ENCODE data around the gene NTNG2.
"Not testable (repeated sequence)": the region's sequence is repeated elsewhere in the genome, so short reads cannot be mapped to it uniquely, and the experiment has no call there.

The NTNG2 gene

GRCh38 chr9:132127888-132128534 lies 33.8 kb upstream of the NTNG2 start:
- no peak for TF ChIP-seq Cebpa-rat (IDR thresholded peaks at IDR 0.05)
- no peaks in the 10 kb centered on the region for H4K20me1 ChIP-seq
- no peaks in the 10 kb centered on the region for H3K9me3 ChIP-seq
- peaks cover 14% of the 10 kb centered on the region for H3K4me1 ChIP-seq
- no peak overlapping the region for H3K9ac ChIP-seq
- H3K36me3 ChIP-seq: no peaks in the 10 kb centered on the region
- no peak overlapping the region for H3K27ac ChIP-seq
- no peak overlapping the region for H3K4me3 ChIP-seq
- H3K4me2 ChIP-seq: peak overlapping the region; percentile 37
- H3K27me3 ChIP-seq: peaks cover 6% of the 10 kb centered on the region; the same call in 1 of the 2 replicates

GRCh38 chr9:132129535-132129934 lies 32.3 kb upstream of the NTNG2 start:
- Histone ChIP-seq H3K4me3 (no peak overlapping the region), H3K36me3 (no peaks in the 10 kb centered on the region), H3K4me1 (peaks cover 14% of the 10 kb centered on the region), H4K20me1 (no peaks in the 10 kb centered on the region), H3K27me3 (peaks cover 3% of the 10 kb centered on the region; the same call in 1 of the 2 replicates), H3K9me3 (no peaks in the 10 kb centered on the region), H3K9ac (no peak overlapping the region), H3K4me2 (no peak overlapping the region), H3K27ac (no peak overlapping the region)
- no peak for TF ChIP-seq Cebpa-rat (IDR thresholded peaks at IDR 0.05)

- not testable (repeated sequence) for H3K4me2 ChIP-seq, H3K9ac ChIP-seq, H3K4me1 ChIP-seq, H3K4me3 ChIP-seq, H3K27ac ChIP-seq, H4K20me1 ChIP-seq, H3K36me3 ChIP-seq, H3K9me3 ChIP-seq, H3K27me3 ChIP-seq
Measured at GRCh38 chr9:132134085-132134484, 27.8 kb upstream of the NTNG2 start.

GRCh38 chr9:132135456-132135855 lies 26.4 kb upstream of the NTNG2 start:
- H3K27me3 ChIP-seq: no peaks in the 10 kb centered on the region
- H3K36me3 ChIP-seq: no peaks in the 10 kb centered on the region
- H3K9ac ChIP-seq: no peak overlapping the region
- no peaks in the 10 kb centered on the region for H4K20me1 ChIP-seq
- H3K9me3 ChIP-seq: no peaks in the 10 kb centered on the region
- H3K4me2 ChIP-seq: no peak overlapping the region
- no peak overlapping the region for H3K27ac ChIP-seq
- TF ChIP-seq Cebpa-rat (IDR thresholded peaks at IDR 0.05): no peak
- H3K4me3 ChIP-seq: no peak overlapping the region
- peaks cover 7% of the 10 kb centered on the region for H3K4me1 ChIP-seq

GRCh38 chr9:132136151-132136780 lies 25.6 kb upstream of the NTNG2 start:
- peaks cover 15% of the 10 kb centered on the region for H3K4me1 ChIP-seq
- H3K9me3 ChIP-seq: no peaks in the 10 kb centered on the region
- H3K27me3 ChIP-seq: no peaks in the 10 kb centered on the region
- TF ChIP-seq Cebpa-rat (IDR thresholded peaks at IDR 0.05): no peak
- no peak overlapping the region for H3K4me2 ChIP-seq
- H3K27ac ChIP-seq: no peak overlapping the region
- no peaks in the 10 kb centered on the region for H3K36me3 ChIP-seq
- no peak overlapping the region for H3K9ac ChIP-seq
- H3K4me3 ChIP-seq: no peak overlapping the region
- H4K20me1 ChIP-seq: no peaks in the 10 kb centered on the region

GRCh38 chr9:132141344-132141947 lies 20.4 kb upstream of the NTNG2 start:
- Histone ChIP-seq H3K27me3 (no peaks in the 10 kb centered on the region), H4K20me1 (no peaks in the 10 kb centered on the region), H3K36me3 (no peaks in the 10 kb centered on the region), H3K4me2 (peak overlapping the region; percentile 73), H3K9ac (no peak overlapping the region), H3K4me1 (peaks cover 24% of the 10 kb centered on the region), H3K27ac (no peak overlapping the region), H3K9me3 (no peaks in the 10 kb centered on the region), H3K4me3 (peak overlapping the region; percentile 53)
- no peak for TF ChIP-seq Cebpa-rat (IDR thresholded peaks at IDR 0.05)

- Histone ChIP-seq H4K20me1 (no peaks in the 10 kb centered on the region), H3K9me3 (no peaks in the 10 kb centered on the region), H3K9ac (no peak overlapping the region), H3K4me1 (peaks cover 26% of the 10 kb centered on the region), H3K27me3 (no peaks in the 10 kb centered on the region), H3K4me2 (peak overlapping the region; percentile 73), H3K36me3 (no peaks in the 10 kb centered on the region), H3K27ac (no peak overlapping the region), H3K4me3 (peak overlapping the region; percentile 53)
- peak; percentile 58; the same call in 1 of the 2 replicates for TF ChIP-seq Cebpa-rat (IDR thresholded peaks at IDR 0.05)
Measured at GRCh38 chr9:132141948-132142594, 19.8 kb upstream of the NTNG2 start.

- H3K27ac ChIP-seq: no peak overlapping the region
- no peaks in the 10 kb centered on the region for H4K20me1 ChIP-seq
- no peaks in the 10 kb centered on the region for H3K27me3 ChIP-seq
- H3K9ac ChIP-seq: no peak overlapping the region
- no peaks in the 10 kb centered on the region for H3K36me3 ChIP-seq
- peaks cover 32% of the 10 kb centered on the region for H3K4me1 ChIP-seq
- no peak overlapping the region for H3K4me3 ChIP-seq
- no peaks in the 10 kb centered on the region for H3K9me3 ChIP-seq
- TF ChIP-seq Cebpa-rat (IDR thresholded peaks at IDR 0.05): no peak
- H3K4me2 ChIP-seq: no peak overlapping the region
Measured at GRCh38 chr9:132142924-132143323, 18.9 kb upstream of the NTNG2 start.

- H3K27ac ChIP-seq: no peak overlapping the region
- no peak overlapping the region for H3K4me2 ChIP-seq
- H3K4me1 ChIP-seq: peaks cover 32% of the 10 kb centered on the region
- H3K4me3 ChIP-seq: no peak overlapping the region
- no peaks in the 10 kb centered on the region for H3K9me3 ChIP-seq
- no peak overlapping the region for H3K9ac ChIP-seq
- H4K20me1 ChIP-seq: no peaks in the 10 kb centered on the region
- no peak for TF ChIP-seq Cebpa-rat (IDR thresholded peaks at IDR 0.05)
- H3K27me3 ChIP-seq: no peaks in the 10 kb centered on the region
- H3K36me3 ChIP-seq: no peaks in the 10 kb centered on the region
Measured at GRCh38 chr9:132143359-132143758, 18.5 kb upstream of the NTNG2 start.
